K562 (cell line): ENCODE results near the gene KCNF1. TPM values are rescaled to one million over a fixed set of nuclear protein-coding genes. Genes with fewer than 3 reads are reported as not detected.

Source experiments
- PTBP1 ChIP-seq: fragments of 200-400 bp; formaldehyde crosslinking; IDR thresholded peaks from 2 replicates; pipeline ENCODE4 v1.6.1; 2017; ENCODE audit warnings: low read depth, low read length
- SIN3A ChIP-seq, 2 experiments: fragments of 150-350 bp in 1 of 2; IDR thresholded peaks; 2 replicates each; pipeline ENCODE4 v1.6.1; 2011 to 2016; ENCODE audit warnings: borderline replicate concordance in 2 of 2, low read depth in 2 of 2, low read length in 2 of 2, mild to moderate bottlenecking in 2 of 2, moderate library complexity in 2 of 2; ENCODE audit not compliant: control insufficient read depth in 1 of 2
- XRCC3 ChIP-seq: fragments of 450-650 bp; IDR thresholded peaks from 2 replicates; pipeline ENCODE4 v1.6.1; 2017; ENCODE audit warnings: mild to moderate bottlenecking, moderate library complexity
- ZNF121 ChIP-seq: sonication (generic); formaldehyde crosslinking; conservative IDR thresholded peaks from 2 replicates; pipeline ENCODE4 v1.8.0; 2022; ENCODE audit warnings: missing genetic modification reagents
- polyA plus RNA-seq, 8 experiments: library from polyadenylated mRNA; depleted of rRNA in 4 of 8; stranded (reverse) in 5 of 8; unstranded in 3 of 8; fragments of >200 nt; fragmentation: Nextera tagmentation in 2 of 8; fragmentation: Illumina TruSeq in 1 of 8; extraction: Ambion mirVana in 2 of 8; extraction: Trizol in 1 of 8; gene quantifications; 2 replicates each; pipeline versions ENCODE4 v1.2.1 to v1.2.3, GENCODE V29; 2011 to 2014; ENCODE audit warnings: inconsistent platforms in 1 of 8, missing spikeins in 1 of 8
- total RNA-seq, 7 experiments: library from RNA; depleted of rRNA in 6 of 7; stranded (reverse); fragments of >200 nt in 6 of 7; fragmentation: Illumina TruSeq in 2 of 7; extraction: Trizol in 2 of 7; gene quantifications; 2 replicates each; pipeline versions ENCODE4 v1.2.1 to v1.2.3, GENCODE V29; 2011 to 2021; ENCODE audit warnings: low replicate concordance in 1 of 7
- TF ChIP-seq, protein P1 (sequence below): fragments of 450-650 bp; IDR thresholded peaks from 2 replicates; pipeline ENCODE4 v1.6.1; 2016; ENCODE audit warnings: mild to moderate bottlenecking, moderate library complexity
- TF ChIP-seq, protein P2 (sequence below): fragments of 250-450 bp; sonication (Bioruptor Pico); IDR thresholded peaks from 2 replicates; pipeline ENCODE4 v1.5.0; 2021; ENCODE audit warnings: mild to moderate bottlenecking, borderline replicate concordance

The KCNF1 gene
- total and polyA plus RNA-seq, 9 of the 15 experiments (the other 6 are each of a cell fraction or from before 2014, with no cell fraction given): not detected

DNA sequence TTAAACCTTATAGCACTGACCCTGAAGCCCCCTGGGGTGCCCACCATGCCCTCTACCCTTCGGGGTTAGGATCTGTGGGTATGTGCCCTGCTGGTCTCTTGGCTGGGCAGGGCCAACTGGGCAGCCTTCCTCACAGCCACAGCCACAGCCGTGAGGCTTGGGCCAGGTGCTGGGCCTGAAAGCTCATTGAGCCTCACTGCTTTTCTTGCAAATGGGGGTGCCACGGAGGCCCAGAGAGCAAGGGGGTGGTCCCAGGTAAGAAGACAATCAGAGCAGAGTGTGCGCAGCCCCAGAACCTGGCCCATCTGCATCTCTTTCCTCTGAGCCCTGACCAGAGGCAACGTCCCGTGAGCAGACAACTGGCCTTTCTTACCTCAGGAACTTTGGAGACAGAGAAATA, 34.7 kb downstream of the KCNF1 start (continued):
- TF ChIP-seq, protein P1, sequence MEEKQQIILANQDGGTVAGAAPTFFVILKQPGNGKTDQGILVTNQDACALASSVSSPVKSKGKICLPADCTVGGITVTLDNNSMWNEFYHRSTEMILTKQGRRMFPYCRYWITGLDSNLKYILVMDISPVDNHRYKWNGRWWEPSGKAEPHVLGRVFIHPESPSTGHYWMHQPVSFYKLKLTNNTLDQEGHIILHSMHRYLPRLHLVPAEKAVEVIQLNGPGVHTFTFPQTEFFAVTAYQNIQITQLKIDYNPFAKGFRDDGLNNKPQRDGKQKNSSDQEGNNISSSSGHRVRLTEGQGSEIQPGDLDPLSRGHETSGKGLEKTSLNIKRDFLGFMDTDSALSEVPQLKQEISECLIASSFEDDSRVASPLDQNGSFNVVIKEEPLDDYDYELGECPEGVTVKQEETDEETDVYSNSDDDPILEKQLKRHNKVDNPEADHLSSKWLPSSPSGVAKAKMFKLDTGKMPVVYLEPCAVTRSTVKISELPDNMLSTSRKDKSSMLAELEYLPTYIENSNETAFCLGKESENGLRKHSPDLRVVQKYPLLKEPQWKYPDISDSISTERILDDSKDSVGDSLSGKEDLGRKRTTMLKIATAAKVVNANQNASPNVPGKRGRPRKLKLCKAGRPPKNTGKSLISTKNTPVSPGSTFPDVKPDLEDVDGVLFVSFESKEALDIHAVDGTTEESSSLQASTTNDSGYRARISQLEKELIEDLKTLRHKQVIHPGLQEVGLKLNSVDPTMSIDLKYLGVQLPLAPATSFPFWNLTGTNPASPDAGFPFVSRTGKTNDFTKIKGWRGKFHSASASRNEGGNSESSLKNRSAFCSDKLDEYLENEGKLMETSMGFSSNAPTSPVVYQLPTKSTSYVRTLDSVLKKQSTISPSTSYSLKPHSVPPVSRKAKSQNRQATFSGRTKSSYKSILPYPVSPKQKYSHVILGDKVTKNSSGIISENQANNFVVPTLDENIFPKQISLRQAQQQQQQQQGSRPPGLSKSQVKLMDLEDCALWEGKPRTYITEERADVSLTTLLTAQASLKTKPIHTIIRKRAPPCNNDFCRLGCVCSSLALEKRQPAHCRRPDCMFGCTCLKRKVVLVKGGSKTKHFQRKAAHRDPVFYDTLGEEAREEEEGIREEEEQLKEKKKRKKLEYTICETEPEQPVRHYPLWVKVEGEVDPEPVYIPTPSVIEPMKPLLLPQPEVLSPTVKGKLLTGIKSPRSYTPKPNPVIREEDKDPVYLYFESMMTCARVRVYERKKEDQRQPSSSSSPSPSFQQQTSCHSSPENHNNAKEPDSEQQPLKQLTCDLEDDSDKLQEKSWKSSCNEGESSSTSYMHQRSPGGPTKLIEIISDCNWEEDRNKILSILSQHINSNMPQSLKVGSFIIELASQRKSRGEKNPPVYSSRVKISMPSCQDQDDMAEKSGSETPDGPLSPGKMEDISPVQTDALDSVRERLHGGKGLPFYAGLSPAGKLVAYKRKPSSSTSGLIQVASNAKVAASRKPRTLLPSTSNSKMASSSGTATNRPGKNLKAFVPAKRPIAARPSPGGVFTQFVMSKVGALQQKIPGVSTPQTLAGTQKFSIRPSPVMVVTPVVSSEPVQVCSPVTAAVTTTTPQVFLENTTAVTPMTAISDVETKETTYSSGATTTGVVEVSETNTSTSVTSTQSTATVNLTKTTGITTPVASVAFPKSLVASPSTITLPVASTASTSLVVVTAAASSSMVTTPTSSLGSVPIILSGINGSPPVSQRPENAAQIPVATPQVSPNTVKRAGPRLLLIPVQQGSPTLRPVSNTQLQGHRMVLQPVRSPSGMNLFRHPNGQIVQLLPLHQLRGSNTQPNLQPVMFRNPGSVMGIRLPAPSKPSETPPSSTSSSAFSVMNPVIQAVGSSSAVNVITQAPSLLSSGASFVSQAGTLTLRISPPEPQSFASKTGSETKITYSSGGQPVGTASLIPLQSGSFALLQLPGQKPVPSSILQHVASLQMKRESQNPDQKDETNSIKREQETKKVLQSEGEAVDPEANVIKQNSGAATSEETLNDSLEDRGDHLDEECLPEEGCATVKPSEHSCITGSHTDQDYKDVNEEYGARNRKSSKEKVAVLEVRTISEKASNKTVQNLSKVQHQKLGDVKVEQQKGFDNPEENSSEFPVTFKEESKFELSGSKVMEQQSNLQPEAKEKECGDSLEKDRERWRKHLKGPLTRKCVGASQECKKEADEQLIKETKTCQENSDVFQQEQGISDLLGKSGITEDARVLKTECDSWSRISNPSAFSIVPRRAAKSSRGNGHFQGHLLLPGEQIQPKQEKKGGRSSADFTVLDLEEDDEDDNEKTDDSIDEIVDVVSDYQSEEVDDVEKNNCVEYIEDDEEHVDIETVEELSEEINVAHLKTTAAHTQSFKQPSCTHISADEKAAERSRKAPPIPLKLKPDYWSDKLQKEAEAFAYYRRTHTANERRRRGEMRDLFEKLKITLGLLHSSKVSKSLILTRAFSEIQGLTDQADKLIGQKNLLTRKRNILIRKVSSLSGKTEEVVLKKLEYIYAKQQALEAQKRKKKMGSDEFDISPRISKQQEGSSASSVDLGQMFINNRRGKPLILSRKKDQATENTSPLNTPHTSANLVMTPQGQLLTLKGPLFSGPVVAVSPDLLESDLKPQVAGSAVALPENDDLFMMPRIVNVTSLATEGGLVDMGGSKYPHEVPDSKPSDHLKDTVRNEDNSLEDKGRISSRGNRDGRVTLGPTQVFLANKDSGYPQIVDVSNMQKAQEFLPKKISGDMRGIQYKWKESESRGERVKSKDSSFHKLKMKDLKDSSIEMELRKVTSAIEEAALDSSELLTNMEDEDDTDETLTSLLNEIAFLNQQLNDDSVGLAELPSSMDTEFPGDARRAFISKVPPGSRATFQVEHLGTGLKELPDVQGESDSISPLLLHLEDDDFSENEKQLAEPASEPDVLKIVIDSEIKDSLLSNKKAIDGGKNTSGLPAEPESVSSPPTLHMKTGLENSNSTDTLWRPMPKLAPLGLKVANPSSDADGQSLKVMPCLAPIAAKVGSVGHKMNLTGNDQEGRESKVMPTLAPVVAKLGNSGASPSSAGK: no peak
- TF ChIP-seq PTBP1 (no peak), ZNF121 (CRISPR knock-in tag) (no peak), XRCC3 (no peak), SIN3A (IDR thresholded peaks at IDR 0.05; ENCODE audit: borderline replicate concordance in 2 of 2, control insufficient read depth in 1 of 2, low read depth in 2 of 2, low read length in 2 of 2) (no peak)
- TF ChIP-seq, protein P2, sequence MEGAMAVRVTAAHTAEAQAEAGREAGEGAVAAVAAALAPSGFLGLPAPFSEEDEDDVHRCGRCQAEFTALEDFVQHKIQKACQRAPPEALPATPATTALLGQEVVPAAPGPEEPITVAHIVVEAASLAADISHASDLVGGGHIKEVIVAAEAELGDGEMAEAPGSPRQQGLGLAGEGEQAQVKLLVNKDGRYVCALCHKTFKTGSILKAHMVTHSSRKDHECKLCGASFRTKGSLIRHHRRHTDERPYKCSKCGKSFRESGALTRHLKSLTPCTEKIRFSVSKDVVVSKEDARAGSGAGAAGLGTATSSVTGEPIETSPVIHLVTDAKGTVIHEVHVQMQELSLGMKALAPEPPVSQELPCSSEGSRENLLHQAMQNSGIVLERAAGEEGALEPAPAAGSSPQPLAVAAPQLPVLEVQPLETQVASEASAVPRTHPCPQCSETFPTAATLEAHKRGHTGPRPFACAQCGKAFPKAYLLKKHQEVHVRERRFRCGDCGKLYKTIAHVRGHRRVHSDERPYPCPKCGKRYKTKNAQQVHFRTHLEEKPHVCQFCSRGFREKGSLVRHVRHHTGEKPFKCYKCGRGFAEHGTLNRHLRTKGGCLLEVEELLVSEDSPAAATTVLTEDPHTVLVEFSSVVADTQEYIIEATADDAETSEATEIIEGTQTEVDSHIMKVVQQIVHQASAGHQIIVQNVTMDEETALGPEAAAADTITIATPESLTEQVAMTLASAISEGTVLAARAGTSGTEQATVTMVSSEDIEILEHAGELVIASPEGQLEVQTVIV: no peak
- TF ChIP-seq, all 486 proteins: peak for 0
